HCT116 (cell line): ENCODE data around the gene ABCB6. TPM values are rescaled to one million over a fixed set of nuclear protein-coding genes. Genes with fewer than 3 reads are reported as not detected.

Experiments
- ATAC-seq: fragments of 200-7000 bp; cut with Tn5 transposase; 2 replicates; pipeline ENCODE4 v1.9.1; 2020; ENCODE audit warnings: mild to moderate bottlenecking, moderate library complexity
- BruUV-seq: library from RNA; stranded (reverse); fragments of 400-500 nt; replicated peaks from 2 replicates; lab custom pipeline; 2021; lab: Mats Ljungman, UMichigan
- CTCF ChIA-PET: fragments of 300-600 bp; sonication (Branson Sonifier 250); formaldehyde crosslinking; loops from one replicate; lab custom pipeline; 2021; ENCODE audit warnings: antibody characterized with exemption; lab: Charles Lee
- POLR2A ChIA-PET: fragments of 300-600, 350-600 bp; sonication (Branson Sonifier 250); formaldehyde crosslinking; loops from one replicate; lab custom pipeline; 2021; ENCODE audit warnings: antibody characterized with exemption; lab: Charles Lee
- RAD21 ChIA-PET, 2 experiments: fragments of 300-600 bp; sonication (Branson Sonifier 250); formaldehyde crosslinking; loops; one replicate each; lab custom pipeline; 2023; ENCODE audit warnings: low total read pairs in 2 of 2; ENCODE audit not compliant: uncharacterized antibody in 2 of 2, unreplicated experiment in 2 of 2, low non-redundant PET in 1 of 2; lab: Charles Lee
- DNase-seq: peaks from one replicate; pipeline ENCODE4 v3.0.0-alpha.2; 2010; ENCODE audit warnings: low read depth, low spot score
- H2AFZ ChIP-seq: fragments of 200-600 bp; shearing (Covaris generic), sonication (generic); 2 replicates; pipeline ENCODE4 v1.6.1; 2017; ENCODE audit warnings: low read depth, mixed run types, mixed read lengths, antibody characterized with exemption, low read length; ENCODE audit not compliant: poor library complexity, severe bottlenecking
- H3K27ac ChIP-seq: 2 replicates; pipeline ENCODE4 v1.5.1; 2012; ENCODE audit warnings: low read depth, low read length
- H3K27me3 ChIP-seq: fragments of 200-600 bp; sonication (generic); 2 replicates; pipeline ENCODE4 v1.6.1; 2016; ENCODE audit warnings: mixed run types, low read length, mixed read lengths; ENCODE audit not compliant: insufficient read depth
- H3K36me3 ChIP-seq, 2 experiments: fragments of 200-500 bp in 1 of 2; fragments of 200-600 bp in 1 of 2; sonication (Bioruptor generic) in 1 of 2; sonication (generic) in 1 of 2; 2 replicates each; pipeline versions ENCODE4 v1.5.1 to v1.6.1; 2014 to 2016; ENCODE audit warnings: low read length in 2 of 2, inconsistent platforms in 1 of 2, mixed read lengths in 1 of 2, mixed run types in 1 of 2; ENCODE audit not compliant: insufficient read depth in 2 of 2, control insufficient read depth in 1 of 2
- H3K4me1 ChIP-seq, 2 experiments: fragments of 200-600 bp in 1 of 2; sonication (generic) in 1 of 2; 2 replicates each; pipeline versions ENCODE4 v1.5.1 to v1.6.1; 2012 to 2017; ENCODE audit warnings: low read length in 2 of 2, inconsistent platforms in 1 of 2, mild to moderate bottlenecking in 1 of 2, mixed read lengths in 1 of 2, mixed run types in 1 of 2, moderate library complexity in 1 of 2; ENCODE audit not compliant: insufficient read depth in 2 of 2, control insufficient read depth in 1 of 2
- H3K4me2 ChIP-seq: fragments of 200-600 bp; sonication (generic); 2 replicates; pipeline ENCODE4 v1.6.1; 2017; ENCODE audit warnings: mixed run types, low read length, mixed read lengths
- H3K4me3 ChIP-seq, 2 experiments: fragments of 200-600 bp in 1 of 2; sonication (generic) in 1 of 2; replicated peaks in 1 of 2; 2 replicates each; pipeline ENCODE4 v1.5.1; 2011 to 2016; ENCODE audit warnings: low read length in 2 of 2, control low read depth in 1 of 2, low read depth in 1 of 2, mild to moderate bottlenecking in 1 of 2, mixed read lengths in 1 of 2, mixed run types in 1 of 2
- H3K79me2 ChIP-seq: fragments of 200-600 bp; sonication (generic); 2 replicates; pipeline ENCODE4 v1.6.1; 2017; ENCODE audit warnings: mild to moderate bottlenecking, mixed run types, low read length, moderate library complexity, mixed read lengths; ENCODE audit not compliant: insufficient read depth
- H3K9ac ChIP-seq: fragments of 200-600 bp; sonication (generic); 2 replicates; pipeline ENCODE4 v1.6.1; 2016; ENCODE audit warnings: low read length, mixed read lengths
- H3K9me2 ChIP-seq: fragments of 200-600 bp; sonication (generic), shearing (Covaris generic); 2 replicates; pipeline ENCODE4 v1.6.1; 2017; ENCODE audit warnings: mixed run types, mild to moderate bottlenecking, moderate library complexity; ENCODE audit not compliant: insufficient read depth
- H3K9me3 ChIP-seq, 2 experiments: fragments of 200-500 bp in 1 of 2; fragments of 200-600 bp in 1 of 2; sonication (Bioruptor generic) in 1 of 2; sonication (generic) in 1 of 2; 2 replicates each; pipeline ENCODE4 v1.6.1; 2014 to 2017; ENCODE audit warnings: low read length in 2 of 2, mixed read lengths in 2 of 2, inconsistent platforms in 1 of 2, low read depth in 1 of 2, mild to moderate bottlenecking in 1 of 2, mixed run types in 1 of 2, moderate library complexity in 1 of 2; ENCODE audit not compliant: control insufficient read depth in 1 of 2, insufficient read depth in 1 of 2
- H4K20me1 ChIP-seq: fragments of 200-600 bp; sonication (generic), shearing (Covaris generic); 2 replicates; pipeline ENCODE4 v1.6.1; 2017; ENCODE audit warnings: mixed run types, mild to moderate bottlenecking, moderate library complexity; ENCODE audit not compliant: insufficient read depth
- CBX3 ChIP-seq: IDR thresholded peaks from 2 replicates; pipeline ENCODE4 v1.6.1; 2012; ENCODE audit warnings: low read depth
- CEBPB ChIP-seq: IDR thresholded peaks from 2 replicates; pipeline ENCODE4 v1.6.1; 2012; ENCODE audit warnings: low read depth
- EGR1 ChIP-seq: IDR thresholded peaks from 2 replicates; pipeline ENCODE4 v1.6.1; 2012; ENCODE audit warnings: low read depth
- ELF1 ChIP-seq: IDR thresholded peaks from 2 replicates; pipeline ENCODE4 v1.6.1; 2012; ENCODE audit warnings: low read depth, borderline replicate concordance
- FOSL1 ChIP-seq: IDR thresholded peaks from 2 replicates; pipeline ENCODE4 v1.6.1; 2012; ENCODE audit warnings: low read depth
- JUND ChIP-seq: IDR thresholded peaks from 2 replicates; pipeline ENCODE4 v1.6.1; 2012
- POLR2A ChIP-seq: IDR thresholded peaks from 2 replicates; pipeline ENCODE4 v1.7.0; 2011; ENCODE audit warnings: borderline replicate concordance; ENCODE audit not compliant: insufficient read depth, insufficient read length; ENCODE audit errors: extremely low read depth
- RAD21 ChIP-seq: IDR thresholded peaks from 2 replicates; pipeline ENCODE4 v1.6.1; 2012; ENCODE audit warnings: low read depth, mild to moderate bottlenecking
- SIN3A ChIP-seq: IDR thresholded peaks from 2 replicates; pipeline ENCODE4 v1.6.1; 2012; ENCODE audit warnings: low read depth
- SP1 ChIP-seq: IDR thresholded peaks from 2 replicates; pipeline ENCODE4 v1.6.1; 2012; ENCODE audit warnings: low read depth
- YY1 ChIP-seq: IDR thresholded peaks from 2 replicates; pipeline ENCODE4 v1.6.1; 2011; ENCODE audit warnings: low read length, low read depth, moderate library complexity, mild to moderate bottlenecking; ENCODE audit not compliant: insufficient replicate concordance; ENCODE audit errors: extremely low read depth
- ZFX ChIP-seq: fragments of 450-650 bp; IDR thresholded peaks from 2 replicates; pipeline ENCODE4 v1.6.1; 2017
- ZNF274 ChIP-seq: fragments of 200-500 bp; sonication (Bioruptor generic); IDR thresholded peaks from 2 replicates; pipeline ENCODE4 v1.6.1; 2014; ENCODE audit warnings: mild to moderate bottlenecking, low read depth, low read length, inconsistent platforms
- intact Hi-C: fragments of 100-400 bp; cut with micrococcal nuclease; formaldehyde crosslinking; loops from 2 replicates; pipeline ENCODE4 v1.10.0; 2022
- total RNA-seq: library from RNA; stranded (reverse); gene quantifications from one replicate; pipeline ENCODE4 v1.2.1, GENCODE V29; 2021; ENCODE audit not compliant: unreplicated experiment
- TF ChIP-seq, protein P1 (sequence below): IDR thresholded peaks from 2 replicates; pipeline ENCODE4 v1.6.1; 2012

Gene ABCB6
- total RNA-seq, 1 experiment from 2014 or later, result 24.5 TPM

DNA sequence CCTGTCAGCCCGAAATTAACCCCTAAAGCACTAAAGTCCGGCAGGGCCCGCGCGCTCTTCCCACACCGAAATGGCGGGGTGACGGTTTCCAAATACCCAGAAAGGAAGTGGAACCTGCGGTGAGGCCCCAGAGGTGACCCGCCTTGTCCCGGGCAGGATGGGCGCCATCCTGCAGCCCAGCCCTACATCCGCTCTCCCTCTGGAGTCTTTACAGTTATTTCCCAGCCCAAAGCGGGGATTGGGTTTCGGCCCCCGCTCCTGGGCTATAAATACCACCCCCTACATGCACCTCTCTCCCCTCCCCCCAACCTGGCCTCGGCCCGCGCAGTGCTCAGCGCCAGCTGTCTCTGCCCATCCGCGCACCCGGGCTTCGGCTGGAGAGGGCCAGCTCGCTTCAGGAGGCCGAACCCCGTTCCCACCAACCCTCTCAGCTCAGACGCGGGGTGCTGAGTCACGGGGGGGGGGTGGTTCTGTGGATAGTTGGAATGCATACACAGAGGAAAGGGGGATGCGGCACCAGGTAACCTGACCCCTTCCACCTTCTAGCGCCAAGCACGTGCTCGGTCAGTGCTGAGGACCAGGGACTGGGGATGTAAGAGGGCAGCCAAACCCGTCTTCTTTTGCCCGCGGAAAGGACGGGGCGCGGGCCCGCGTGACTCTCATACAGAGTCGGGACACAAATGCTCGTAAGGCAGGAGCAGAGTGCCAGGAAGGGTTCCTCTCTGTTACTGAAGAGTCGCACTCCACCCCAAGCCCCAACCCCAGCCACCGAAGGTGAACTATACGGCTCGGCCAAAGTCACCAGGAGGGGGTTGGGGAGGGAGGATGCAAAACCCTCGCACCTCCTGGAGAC is 34.4 kb upstream of the ABCB6 start, which contains the start of gene TUBA4B:
Gene TUBA4B, plus strand, starts transcription at position 344 of the 853 bp plus-strand sequence. Its CDS starts 165 bp downstream, at position 509.
- H3K4me2 ChIP-seq, result peak within 1 kb of the TSS; percentile 97
- BruUV-seq, result TSS peak; percentile 68
- no peaks in the 10 kb centered on the region for H3K9me3 ChIP-seq
- H4K20me1 ChIP-seq, result no peaks in the 10 kb centered on the region
- ATAC-seq (peak; percentile 40), DNase-seq (no peak)
- CTCF ChIA-PET, result interaction anchor here (0.7 to 2.3 kb wide), 5 partner anchors 24 to 42 kb away, joined by 3 to 8 read pairs (median 6); partner anchors contain the start of gene DNAJB2
- no peak for TF ChIP-seq YY1
- no peak for TF ChIP-seq ZFX
- TF ChIP-seq FOSL1, result no peak
- TF ChIP-seq EGR1, result no peak
- TF ChIP-seq CEBPB, result no peak
- no peak for TF ChIP-seq JUND
- TF ChIP-seq SP1, result no peak
- TF ChIP-seq POLR2A, result no peak
- no peak for TF ChIP-seq CBX3
- TF ChIP-seq SIN3A, result no peak
- TF ChIP-seq RAD21, result no peak
- TF ChIP-seq, protein P1, sequence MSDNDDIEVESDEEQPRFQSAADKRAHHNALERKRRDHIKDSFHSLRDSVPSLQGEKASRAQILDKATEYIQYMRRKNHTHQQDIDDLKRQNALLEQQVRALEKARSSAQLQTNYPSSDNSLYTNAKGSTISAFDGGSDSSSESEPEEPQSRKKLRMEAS, result no peak
- TF ChIP-seq ZNF274, result no peak
- no peak for TF ChIP-seq ELF1
- peaks cover 31 to 60% of the 10 kb centered on the region in 2 experiments for H3K4me1 ChIP-seq
- H3K4me3 ChIP-seq, result peak within 1 kb of the TSS; percentile 69 to 84
- peak within 1 kb of the TSS; percentile 77 for H3K9ac ChIP-seq
- peaks cover 20% of the 10 kb centered on the region; the same call in 1 of the 2 replicates for H3K79me2 ChIP-seq
- POLR2A ChIA-PET, result interaction anchor here (0.6 to 2.0 kb wide), 8 partner anchors 8 to 302 kb away, joined by 3 to 7 read pairs (median 4); partner anchors contain the start of genes DNAJB2, GLB1L and STK16
- peaks cover 5% of the 10 kb centered on the region; the same call in 1 of the 2 replicates for H3K27me3 ChIP-seq
- H2AFZ ChIP-seq, result peak within 1 kb of the TSS; percentile 74
- H3K9me2 ChIP-seq, result no peaks in the 10 kb centered on the region
- peak within 1 kb of the TSS; percentile 55 for H3K27ac ChIP-seq
- intact Hi-C loops, result loop anchor here (2.0 kb wide), 1 partner anchor 42 kb away; no protein-coding TSS in a partner anchor
- RAD21 ChIA-PET, result interaction anchor here (0.7 kb wide), 2 partner anchors 21 to 128 kb away, joined by 4 to 5 read pairs; no protein-coding TSS in a partner anchor
- H3K36me3 ChIP-seq, result peaks cover 0 to 3% of the 10 kb centered on the region in 2 experiments; a peak in 1 of 4 replicates
